K562 (cell line): Measurements from ENCODE around the gene DAD1. TPM values are rescaled to one million over a fixed set of nuclear protein-coding genes. Genes with fewer than 3 reads are reported as not detected.
A peak's percentile ranks its signal among the peaks of the same experiment; 100 is the strongest.

Source experiments
- ATAC-seq: fragments of 200-7000 bp; cut with Tn5 transposase; 3 replicates; pipeline ENCODE4 v1.9.1; 2020; ENCODE audit warnings: moderate library complexity
- BruUV-seq: library from RNA; stranded (reverse); fragments of 400-500 nt; replicated peaks from 2 replicates; lab custom pipeline; 2021; lab: Mats Ljungman, UMichigan
- CTCF ChIA-PET: fragments of 300-600 bp; formaldehyde crosslinking; extraction: SDS; loops from one replicate; lab custom pipeline; 2021; ENCODE audit warnings: low intra/inter-chr PET ratio; lab: Yijun Ruan, JAX
- POLR2A ChIA-PET: fragments of 300-600, 350-650 bp; sonication (Branson Sonifier 250); formaldehyde crosslinking; extraction: SDS; loops from one replicate; lab custom pipeline; 2021; ENCODE audit warnings: antibody characterized with exemption, inconsistent platforms; lab: Yijun Ruan, JAX
- DNase-seq, 4 experiments: peaks; one replicate each; pipeline versions ENCODE4 v3.0.0 to v3.0.0-alpha.2; 2011 to 2018; ENCODE audit warnings: low spot score in 3 of 4, mixed read lengths in 3 of 4; ENCODE audit errors: extremely low read depth in 1 of 4
- FAIRE-seq: peaks from 2 replicates; lab custom pipeline; 2011; peaks lifted over from hg19 to GRCh38; lab: Jason Lieb, UNC
- H2AFZ ChIP-seq: 2 replicates; pipeline ENCODE4 v1.6.0; 2011; ENCODE audit warnings: low read depth, low read length, control low read depth, inconsistent platforms
- H3K27ac ChIP-seq: fragments of 200-600 bp; 3 replicates; pipeline ENCODE4 v1.8.0; 2011; ENCODE audit warnings: low read depth, mild to moderate bottlenecking, control low read depth, inconsistent platforms, low read length, moderate library complexity, mixed read lengths; ENCODE audit errors: extremely low read depth
- H3K27me3 ChIP-seq, 2 experiments: fragments of 300-600 bp in 1 of 2; 2 replicates in 1 of 2; 3 replicates in 1 of 2; pipeline versions ENCODE4 v1.6.0 to v1.8.0; 2011; ENCODE audit warnings: inconsistent platforms in 2 of 2, low read length in 2 of 2, mild to moderate bottlenecking in 1 of 2, mixed read lengths in 1 of 2, moderate library complexity in 1 of 2; ENCODE audit not compliant: control insufficient read depth in 2 of 2, insufficient read depth in 2 of 2
- H3K36me3 ChIP-seq: fragments of 300-600 bp; 3 replicates; pipeline ENCODE4 v1.8.0; 2011; ENCODE audit warnings: mild to moderate bottlenecking, low read length, inconsistent platforms; ENCODE audit not compliant: control insufficient read depth, insufficient read depth
- H3K4me1 ChIP-seq, 2 experiments: fragments of 200-600 bp in 1 of 2; replicated peaks in 1 of 2; 2 replicates in 1 of 2; 3 replicates in 1 of 2; pipeline versions ENCODE4 v1.5.1 to v1.8.0; 2011; ENCODE audit warnings: inconsistent platforms in 2 of 2, low read length in 2 of 2, mild to moderate bottlenecking in 1 of 2, mixed read lengths in 1 of 2, moderate library complexity in 1 of 2; ENCODE audit not compliant: control insufficient read depth in 2 of 2, insufficient read depth in 2 of 2
- H3K4me2 ChIP-seq: 2 replicates; pipeline ENCODE4 v1.6.1; 2011; ENCODE audit warnings: low read length, control low read depth, inconsistent platforms, mixed read lengths; ENCODE audit not compliant: insufficient read depth
- H3K4me3 ChIP-seq: fragments of 200-600 bp; sonication (generic), shearing (Covaris generic); 2 replicates; pipeline ENCODE4 v1.5.1; 2016; ENCODE audit warnings: control low read depth, inconsistent platforms
- H3K79me2 ChIP-seq: fragments of 200-600 bp; 3 replicates; pipeline ENCODE4 v1.8.0; 2011; ENCODE audit warnings: low read length, inconsistent platforms; ENCODE audit not compliant: control insufficient read depth, insufficient read depth
- H3K9ac ChIP-seq, 2 experiments: 2 replicates each; pipeline versions ENCODE4 v1.6.0 to v1.6.1; 2011; ENCODE audit warnings: low read depth in 2 of 2, low read length in 2 of 2, control low read depth in 1 of 2, inconsistent platforms in 1 of 2, mild to moderate bottlenecking in 1 of 2, mixed read lengths in 1 of 2; ENCODE audit not compliant: insufficient read depth in 1 of 2
- H3K9me1 ChIP-seq: one replicate; pipeline ENCODE4 v1.6.0; 2011; ENCODE audit warnings: inconsistent platforms, mild to moderate bottlenecking, low read length, moderate library complexity; ENCODE audit not compliant: control insufficient read depth, insufficient read depth
- H3K9me3 ChIP-seq: replicated peaks from 2 replicates; pipeline ENCODE4 v1.5.1; 2011; ENCODE audit warnings: low read depth, low read length, inconsistent platforms; ENCODE audit not compliant: control insufficient read depth, insufficient read depth
- H4K20me1 ChIP-seq: replicated peaks from 2 replicates; pipeline ENCODE4 v1.6.1; 2011; ENCODE audit warnings: low read length, inconsistent platforms, mixed read lengths; ENCODE audit not compliant: control insufficient read depth, insufficient read depth
- CC2D1A ChIP-seq: fragments of 450-650 bp; IDR thresholded peaks from 2 replicates; pipeline ENCODE4 v1.6.1; 2017; ENCODE audit warnings: mild to moderate bottlenecking
- CEBPG ChIP-seq, 3 experiments: fragments of 200-800 bp in 1 of 3; sonication (Bioruptor generic) in 1 of 3; sonication (generic) in 1 of 3; formaldehyde crosslinking in 1 of 3; IDR thresholded peaks in 2 of 3; conservative IDR thresholded peaks in 1 of 3; 2 replicates each; pipeline versions ENCODE4 v1.6.1 to v1.8.0; 2016 to 2022; ENCODE audit warnings: missing compliant biosample characterization in 2 of 3, missing genetic modification characterization in 2 of 3, mild to moderate bottlenecking in 1 of 3, missing genetic modification reagents in 1 of 3
- DMBX1 ChIP-seq: fragments of 250-450 bp; sonication (Bioruptor Pico); IDR thresholded peaks from 2 replicates; pipeline ENCODE4 v1.8.0; 2022; ENCODE audit warnings: inconsistent platforms, mild to moderate bottlenecking, moderate library complexity, borderline replicate concordance
- DPF2 ChIP-seq: fragments of 450-650 bp; IDR thresholded peaks from 2 replicates; pipeline ENCODE4 v1.6.1; 2016
- EGR1 ChIP-seq: fragments of 450-650 bp; conservative IDR thresholded peaks from 2 replicates; pipeline ENCODE4 v1.6.1; 2017; ENCODE audit warnings: mild to moderate bottlenecking
- ID3 ChIP-seq, 2 experiments: fragments of 250-450 bp in 1 of 2; fragments of 450-650 bp in 1 of 2; sonication (Bioruptor Pico) in 1 of 2; IDR thresholded peaks; 2 replicates each; pipeline versions ENCODE4 v1.6.1 to v1.8.0; 2016 to 2021; ENCODE audit warnings: mild to moderate bottlenecking in 2 of 2, moderate library complexity in 2 of 2, missing compliant biosample characterization in 1 of 2, missing genetic modification characterization in 1 of 2
- MNT ChIP-seq, 2 experiments: fragments of 450-650 bp; conservative IDR thresholded peaks; 2 replicates each; pipeline ENCODE4 v1.6.1; 2017; ENCODE audit warnings: mild to moderate bottlenecking in 2 of 2, moderate library complexity in 2 of 2
- MYC ChIP-seq, 2 experiments: fragments of 250-450 bp in 1 of 2; sonication (Bioruptor Pico) in 1 of 2; IDR thresholded peaks; 2 replicates each; pipeline versions ENCODE4 v1.5.1 to v1.6.1; 2012 to 2021; ENCODE audit warnings: low read depth in 2 of 2, borderline replicate concordance in 1 of 2, improper control_type of control experiment in 1 of 2, low read length in 1 of 2, mild to moderate bottlenecking in 1 of 2, moderate library complexity in 1 of 2
- MYNN ChIP-seq, 2 experiments: sonication (generic); formaldehyde crosslinking in 1 of 2; IDR thresholded peaks; 2 replicates each; pipeline versions ENCODE4 v1.5.0 to v1.6.1; 2016 to 2020; ENCODE audit warnings: antibody characterized with exemption in 1 of 2, missing genetic modification reagents in 1 of 2
- NCOR1 ChIP-seq: fragments of 450-650 bp; IDR thresholded peaks from 2 replicates; pipeline ENCODE4 v1.6.1; 2016; ENCODE audit warnings: mild to moderate bottlenecking, moderate library complexity
- NR2C2 ChIP-seq, 2 experiments: fragments of 200-800 bp in 1 of 2; sonication (Bioruptor generic) in 1 of 2; sonication (generic) in 1 of 2; formaldehyde crosslinking in 1 of 2; IDR thresholded peaks; 2 replicates each; pipeline versions ENCODE4 v1.6.1 to v1.8.0; 2016 to 2022; ENCODE audit warnings: mild to moderate bottlenecking in 1 of 2, missing compliant biosample characterization in 1 of 2, missing genetic modification characterization in 1 of 2, missing genetic modification reagents in 1 of 2
- SMARCA4 ChIP-seq: fragments of 450-650 bp; IDR thresholded peaks from 2 replicates; pipeline ENCODE4 v1.6.1; 2016
- SMARCE1 ChIP-seq: fragments of 450-650 bp; IDR thresholded peaks from 2 replicates; pipeline ENCODE4 v1.7.1; 2016; ENCODE audit warnings: mild to moderate bottlenecking
- TEAD4 ChIP-seq, 2 experiments: sonication (generic) in 1 of 2; formaldehyde crosslinking in 1 of 2; IDR thresholded peaks; 2 replicates each; pipeline versions ENCODE4 v1.6.1 to v1.8.0; 2012 to 2022; ENCODE audit warnings: borderline replicate concordance in 1 of 2, inconsistent platforms in 1 of 2, low read length in 1 of 2, mild to moderate bottlenecking in 1 of 2, missing genetic modification reagents in 1 of 2
- TRIM24 ChIP-seq, 2 experiments: fragments of 450-650 bp; IDR thresholded peaks; 2 replicates each; pipeline ENCODE4 v1.6.1; 2016
- ZNF316 ChIP-seq: fragments of 450-650 bp; IDR thresholded peaks from 2 replicates; pipeline ENCODE4 v1.6.1; 2016
- ZNF589 ChIP-seq: fragments of 200-800 bp; sonication (Bioruptor generic); IDR thresholded peaks from 2 replicates; pipeline ENCODE4 v1.6.1; 2016; ENCODE audit warnings: low read depth, missing genetic modification characterization, missing compliant biosample characterization
- WGBS: fragments of 100-300 bp; shearing (Covaris generic); methylation state at CpG from one replicate; pipeline ENCODE4 v1.1.6; 2016; ENCODE audit warnings: low coverage, mixed read lengths; ENCODE audit not compliant: insufficient coverage; ENCODE audit errors: missing lambda C conversion rate; 5-methylcytosine and 5-hydroxymethylcytosine counted together
- in situ Hi-C: fragments of 300-500 bp; cut with MboI; formaldehyde crosslinking; loops from 4 replicates; pipeline ENCODE4 v1.15.0; 2018; ENCODE audit warnings: inconsistent platforms, mixed read lengths
- intact Hi-C: fragments of 100-400 bp; cut with micrococcal nuclease; formaldehyde crosslinking; loops from 2 replicates; pipeline ENCODE4 v1.14.2; 2022
- polyA plus RNA-seq, 8 experiments: library from polyadenylated mRNA; depleted of rRNA in 4 of 8; stranded (reverse) in 5 of 8; unstranded in 3 of 8; fragments of >200 nt; fragmentation: Nextera tagmentation in 2 of 8; fragmentation: Illumina TruSeq in 1 of 8; extraction: Ambion mirVana in 2 of 8; extraction: Trizol in 1 of 8; gene quantifications; 2 replicates each; pipeline versions ENCODE4 v1.2.1 to v1.2.3, GENCODE V29; 2011 to 2014; ENCODE audit warnings: inconsistent platforms in 1 of 8, missing spikeins in 1 of 8
- total RNA-seq, 7 experiments: library from RNA; depleted of rRNA in 6 of 7; stranded (reverse); fragments of >200 nt in 6 of 7; fragmentation: Illumina TruSeq in 2 of 7; extraction: Trizol in 2 of 7; gene quantifications; 2 replicates each; pipeline versions ENCODE4 v1.2.1 to v1.2.3, GENCODE V29; 2011 to 2021; ENCODE audit warnings: low replicate concordance in 1 of 7

The DAD1 gene
- total and polyA plus RNA-seq, 9 of the 15 experiments (the other 6 are each of a cell fraction or from before 2014, with no cell fraction given), result 104 to 617 (median 222) TPM

- WGBS, result 11% methylated on average over 13 of the region's 13 CpGs
- Histone ChIP-seq H3K4me3 (no peak overlapping the region), H3K27ac (peak overlapping the region; percentile 56), H3K79me2 (no peaks in the 10 kb centered on the region), H3K4me2 (peak overlapping the region; percentile 67), H3K9me1 (no peaks in the 10 kb centered on the region), H3K36me3 (peaks cover 22% of the 10 kb centered on the region; the same call in 2 of the 3 replicates), H2AFZ (peak overlapping the region; percentile 45), H4K20me1 (no peaks in the 10 kb centered on the region), H3K4me1 (peaks cover 33 to 38% of the 10 kb centered on the region in 2 experiments), H3K9ac (peak overlapping the region; percentile 8 to 59; a peak in 3 of 4 replicates), H3K27me3 (no peaks in the 10 kb centered on the region), H3K9me3 (no peaks in the 10 kb centered on the region)
- ChIA-PET CTCF (interaction anchor here (1.4 kb wide), 1 partner anchor 10 kb away, joined by 5 read pairs; no protein-coding TSS in a partner anchor), POLR2A (interaction anchor here (0.6 to 1.6 kb wide), 6 partner anchors 9 to 263 kb away, joined by 3 to 5 read pairs (median 4); no protein-coding TSS in a partner anchor)
- intact Hi-C loops (no loop called here), in situ Hi-C loops (loop anchor here (10.0 kb wide), 1 partner anchor 284 kb away; no protein-coding TSS in a partner anchor)
- peak; percentile 53 for ATAC-seq
- FAIRE-seq, result peak; percentile 87
- no TSS peak for BruUV-seq
- peak; percentile 19 to 73 (median 34) for DNase-seq
- TF ChIP-seq NCOR1 (peak; percentile 49; the same call in 1 of the 2 replicates), ZNF316 (peak; percentile 38; the same call in 1 of the 2 replicates), SMARCE1 (peak; percentile 22; the same call in 1 of the 2 replicates), TEAD4 (IDR thresholded peaks at IDR 0.05; ENCODE audit: low read length) (peak; percentile 39; the same call in 1 of the 2 replicates), TEAD4 (CRISPR knock-in tag; IDR thresholded peaks at IDR 0.05; ENCODE audit: borderline replicate concordance) (no peak), TRIM24 (IDR thresholded peaks at IDR 0.05) (peak in 1 of 2 experiments; percentile 19; a peak in 1 of 4 replicates), CEBPG (CRISPR knock-in tag; IDR thresholded peaks at IDR 0.05) (peak; percentile 22; the same call in 1 of the 2 replicates), CEBPG (tag; conservative IDR thresholded peaks at IDR 0.05 in 1 of 2, IDR thresholded peaks at IDR 0.05 in 1 of 2) (no peak), SMARCA4 (0 out of 2 replicates have a peak, but pooled peaks have one; percentile 30), ID3 (CRISPR knock-in tag; IDR thresholded peaks at IDR 0.05) (no peak), ID3 (tag; IDR thresholded peaks at IDR 0.05) (0 out of 2 replicates have a peak, but pooled peaks have one; percentile 53), NR2C2 (CRISPR knock-in tag; IDR thresholded peaks at IDR 0.05) (no peak), NR2C2 (tag; IDR thresholded peaks at IDR 0.05) (0 out of 2 replicates have a peak, but pooled peaks have one; percentile 19), DPF2 (peak; percentile 56), CC2D1A (no peak), ZNF589 (CRISPR knock-in tag) (peak; percentile 39; the same call in 1 of the 2 replicates), DMBX1 (0 out of 2 replicates have a peak, but pooled peaks have one; percentile 25), MNT (conservative IDR thresholded peaks at IDR 0.05) (0 out of 4 replicates have a peak, but pooled peaks of 1 of the 2 experiments have one; percentile 11), EGR1 (peak; percentile 85), MYC (IDR thresholded peaks at IDR 0.05; ENCODE audit: low read depth, low read length) (peak; percentile 41; the same call in 1 of the 2 replicates), MYC (CRISPR knock-in tag; IDR thresholded peaks at IDR 0.05; ENCODE audit: borderline replicate concordance, low read depth) (no peak), MYNN (IDR thresholded peaks at IDR 0.05) (peak; percentile 52; the same call in 1 of the 2 replicates), MYNN (CRISPR knock-in tag; IDR thresholded peaks at IDR 0.05) (no peak)
These were observed 28.2 kb downstream of the DAD1 start for GRCh38 chr14:22560662-22561365.
